Esophagus muscularis mucosa (tissue), 4 donors: Measurements from ENCODE around the gene CASS4. TPM values are rescaled to one million over a fixed set of nuclear protein-coding genes. Genes with fewer than 3 reads are reported as not detected.

Experiments
- DNase-seq: peaks from one replicate; pipeline ENCODE4 v3.0.0-alpha.2; 2017; ENCODE audit errors: extremely low spot score
- H3K27ac ChIP-seq, 4 donors: fragments of 200-600 bp; sonication (generic); replicated peaks in 1 of 4; 1 replicate in 3 of 4; 2 replicates in 1 of 4; pipeline ENCODE4 v1.5.1; 2016 to 2019; ENCODE audit warnings: mild to moderate bottlenecking in 1 of 4
- H3K27me3 ChIP-seq, 4 donors: fragments of 200-600 bp; sonication (generic); one replicate each; pipeline versions ENCODE4 v1.5.1 to v1.6.0; 2016 to 2019
- H3K36me3 ChIP-seq, 4 donors: fragments of 200-600 bp; sonication (generic); one replicate each; pipeline ENCODE4 v1.5.1; 2016 to 2019
- H3K4me1 ChIP-seq, 4 donors: fragments of 200-600 bp; sonication (generic); one replicate each; pipeline ENCODE4 v1.5.1; 2016 to 2019
- H3K4me3 ChIP-seq, 4 donors: fragments of 200-600 bp; sonication (generic); 1 replicate in 2 of 4; 2 replicates in 2 of 4; pipeline ENCODE4 v1.5.1; 2016 to 2019; ENCODE audit warnings: mild to moderate bottlenecking in 4 of 4, moderate library complexity in 1 of 4
- H3K9me3 ChIP-seq, 4 donors: fragments of 200-600 bp; sonication (generic); 1 replicate in 3 of 4; 2 replicates in 1 of 4; pipeline ENCODE4 v1.5.1; 2016 to 2019
- CTCF ChIP-seq, 3 experiments: fragments of 200-600 bp in 2 of 3; fragments of 450-650 bp in 1 of 3; sonication (generic) in 2 of 3; IDR thresholded peaks; one replicate each; pipeline ENCODE4 v1.5.1; 2017 to 2019; ENCODE audit warnings: antibody characterized with exemption in 3 of 3, mild to moderate bottlenecking in 2 of 3, moderate library complexity in 1 of 3
- EP300 ChIP-seq: sonication (generic); formaldehyde crosslinking; IDR thresholded peaks from one replicate; pipeline ENCODE4 v1.6.1; 2017; ENCODE audit warnings: antibody characterized with exemption
- POLR2A ChIP-seq: fragments of 450-650 bp; IDR thresholded peaks from one replicate; pipeline ENCODE4 v1.6.1; 2017; ENCODE audit warnings: antibody characterized with exemption, moderate library complexity, mild to moderate bottlenecking, low read depth
- POLR2AphosphoS5 ChIP-seq, 2 donors: sonication (generic); formaldehyde crosslinking; IDR thresholded peaks; one replicate each; pipeline ENCODE4 v1.6.1; 2017; ENCODE audit warnings: antibody characterized with exemption in 2 of 2
- WGBS: methylation state at CpG from one replicate; pipeline ENCODE4 v1.1.5; 2018; 5-methylcytosine and 5-hydroxymethylcytosine counted together
- intact Hi-C: fragments of 100-400 bp; cut with DNase I; formaldehyde crosslinking; loops from one replicate; pipeline ENCODE4 v1.15.1; 2023
- total RNA-seq, 4 donors: library from RNA; depleted of rRNA; stranded (reverse); fragments of >200 nt; gene quantifications; one replicate each; pipeline versions ENCODE4 v1.1.0 to v1.2.1, GENCODE V29; 2016

CASS4 gene
- total RNA-seq, 4 donors from 2014 or later: 3.1 to 8.1 (median 5.4) TPM

- no peak for DNase-seq
- peaks cover 0 to 7% (median 2%) of the 10 kb centered on the region in 4 donors for H3K36me3 ChIP-seq
- H3K9me3 ChIP-seq: no peaks in the 10 kb centered on the region
- no peak for TF ChIP-seq CTCF (IDR thresholded peaks at IDR 0.05)
- TF ChIP-seq EP300: no peak
- TF ChIP-seq POLR2AphosphoS5 (IDR thresholded peaks at IDR 0.05): no peak
- no peak for TF ChIP-seq POLR2A
- H3K27ac ChIP-seq: peak overlapping the region in 1 of 4 donors; percentile 35
- WGBS: 56% methylated on average over 7 of the region's 7 CpGs
- no peak overlapping the region for H3K4me3 ChIP-seq
- no peaks in the 10 kb centered on the region for H3K27me3 ChIP-seq
- intact Hi-C loops: loop anchor here (2.0 kb wide), 1 partner anchor 73 kb away; the partner anchor contains the start of genes AURKA and CSTF1
- peaks cover 25 to 27% (median 26%) of the 10 kb centered on the region in 4 donors for H3K4me1 ChIP-seq
Measured at GRCh38 chr20:56465997-56466396, 53.9 kb downstream of the CASS4 start.

- intact Hi-C loops: loop anchor here (2.0 kb wide), 2 partner anchors 67 to 75 kb away; partner anchors contain the start of genes AURKA and CSTF1
Measured at GRCh38 chr20:56467968-56468315, 55.9 kb downstream of the CASS4 start.

GRCh38 chr20:56468316-56469076 lies 56.4 kb downstream of the CASS4 start, which contains the start of gene RTF2:
Gene RTF2 (plus strand): TSS chr20:56468627. CDS start chr20:56468698, 71 bp downstream.
- intact Hi-C loops: loop anchor here (2.0 kb wide), 1 partner anchor 68 kb away; no protein-coding TSS in a partner anchor
- Histone ChIP-seq H3K4me1 (peaks cover 25 to 35% (median 30%) of the 10 kb centered on the region in 4 donors), H3K27ac (peak within 1 kb of the TSS; percentile 85 to 90 (median 88)), H3K9me3 (no peaks in the 10 kb centered on the region), H3K4me3 (peak within 1 kb of the TSS; percentile 73 to 96 (median 79)), H3K27me3 (no peaks in the 10 kb centered on the region), H3K36me3 (peaks cover 4 to 18% (median 10%) of the 10 kb centered on the region in 4 donors)
- peak; percentile 98 for DNase-seq
- WGBS: under 1% methylated on average over 33 of the region's 55 CpGs
- no peak for TF ChIP-seq EP300
- peak in 1 of 3 experiments; percentile 6 for TF ChIP-seq CTCF (IDR thresholded peaks at IDR 0.05)
- peak; percentile 92 to 98 for TF ChIP-seq POLR2AphosphoS5 (IDR thresholded peaks at IDR 0.05)

More at GRCh38 chr20:56467968-56468315, 55.9 kb downstream of the CASS4 start:
- Histone ChIP-seq H3K4me3 (peak overlapping the region; percentile 73 to 96 (median 79)), H3K9me3 (no peaks in the 10 kb centered on the region), H3K36me3 (peaks cover 0 to 12% (median 4%) of the 10 kb centered on the region in 4 donors), H3K27ac (peak overlapping the region; percentile 85 to 90 (median 88)), H3K27me3 (no peaks in the 10 kb centered on the region), H3K4me1 (peaks cover 25 to 35% (median 30%) of the 10 kb centered on the region in 4 donors)
- no peak for TF ChIP-seq POLR2A
- TF ChIP-seq CTCF (IDR thresholded peaks at IDR 0.05): no peak
- TF ChIP-seq POLR2AphosphoS5 (IDR thresholded peaks at IDR 0.05): no peak
- TF ChIP-seq EP300: no peak
- WGBS: 6% methylated on average over 7 of the region's 7 CpGs
- no peak for DNase-seq

GRCh38 chr20:56469077-56469449 lies 57.0 kb downstream of the CASS4 start:
- intact Hi-C loops: loop anchor here (2.0 kb wide), 1 partner anchor 68 kb away; no protein-coding TSS in a partner anchor
- Histone ChIP-seq H3K4me3 (peak overlapping the region; percentile 73 to 96 (median 79)), H3K27ac (peak overlapping the region; percentile 85 to 90 (median 88)), H3K27me3 (no peaks in the 10 kb centered on the region), H3K36me3 (peaks cover 9 to 23% (median 15%) of the 10 kb centered on the region in 4 donors), H3K4me1 (peaks cover 25 to 35% (median 30%) of the 10 kb centered on the region in 4 donors), H3K9me3 (no peaks in the 10 kb centered on the region)
- TF ChIP-seq CTCF (IDR thresholded peaks at IDR 0.05): no peak
- no peak for TF ChIP-seq EP300
- TF ChIP-seq POLR2A: no peak
- TF ChIP-seq POLR2AphosphoS5 (IDR thresholded peaks at IDR 0.05): no peak
- DNase-seq: no peak
- WGBS: 24% methylated on average over 8 of the region's 8 CpGs
